ENCODE results near the gene FGF4. TPM values are rescaled to one million over a fixed set of nuclear protein-coding genes. Genes with fewer than 3 reads are reported as not detected.

Gene FGF4
- total RNA-seq, 1 experiment from 2014 or later: not detected

- CTCF ChIA-PET: no interaction called here
Observed at GRCh38 chr11:69803604-69804218, 28.6 kb upstream of the FGF4 start.

DNA sequence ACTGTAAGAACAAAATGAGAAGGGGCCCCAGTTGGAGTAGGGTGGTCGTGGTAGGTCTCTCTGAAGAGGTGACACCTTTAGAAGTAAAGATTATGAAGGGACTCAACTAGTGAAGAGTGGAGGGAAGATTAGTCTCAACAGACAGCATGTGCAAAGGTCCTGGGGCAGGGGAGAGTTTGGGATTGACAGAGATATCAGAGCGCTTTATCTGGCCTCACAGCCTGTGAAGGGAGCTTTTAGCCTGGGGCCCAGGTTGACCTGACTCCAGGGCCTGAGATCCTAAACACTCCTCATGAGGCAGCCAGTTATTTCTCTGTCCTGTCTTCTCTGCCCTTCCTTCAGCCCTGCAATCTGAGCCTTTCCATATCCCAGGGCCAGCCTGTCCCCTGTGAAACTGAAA lies 27.9 kb upstream of the FGF4 start:
- ChIA-PET POLR2A (ENCODE audit: low non-redundant PET) (no interaction called here), CTCF (no interaction called here)
- BruUV-seq (replicated peaks): no TSS peak
- no peak for TF ChIP-seq CTCF (conservative IDR thresholded peaks at IDR 0.05; ENCODE audit: low read depth, low read length)
- no peak for TF ChIP-seq EZH2 (IDR thresholded peaks at IDR 0.05; ENCODE audit: borderline replicate concordance, low read depth, low read length, poor library complexity, severe bottlenecking)
- no peaks in the 10 kb centered on the region for H3K36me3 ChIP-seq (ENCODE audit: insufficient read depth, low read length, poor library complexity, severe bottlenecking)
- H3K27me3 ChIP-seq (replicated peaks; ENCODE audit: insufficient read depth, low read depth, low read length, poor library complexity): no peaks in the 10 kb centered on the region
- no peaks in the 10 kb centered on the region for H3K9me3 ChIP-seq (ENCODE audit: low read depth, low read length, poor library complexity, severe bottlenecking)
- H3K4me3 ChIP-seq (ENCODE audit: low read depth, low read length, poor library complexity, severe bottlenecking): no peak overlapping the region
- intact Hi-C loops (cut with micrococcal nuclease; ENCODE audit: unreplicated experiment): no loop called here
- no peaks in the 10 kb centered on the region for H3K4me1 ChIP-seq (ENCODE audit: insufficient read depth, low read length, poor library complexity, severe bottlenecking)
- no peak for DNase-seq (ENCODE audit: low spot score)
- H3K27ac ChIP-seq (ENCODE audit: low read depth, low read length, poor library complexity, severe bottlenecking): no peak overlapping the region

More at GRCh38 chr11:69803604-69804218, 28.6 kb upstream of the FGF4 start:
- Histone ChIP-seq H3K4me3 (ENCODE audit: low read depth, low read length, poor library complexity, severe bottlenecking) (no peak overlapping the region), H3K36me3 (ENCODE audit: insufficient read depth, low read length, poor library complexity, severe bottlenecking) (no peaks in the 10 kb centered on the region), H3K9me3 (ENCODE audit: low read depth, low read length, poor library complexity, severe bottlenecking) (no peaks in the 10 kb centered on the region), H3K27ac (ENCODE audit: low read depth, low read length, poor library complexity, severe bottlenecking) (no peak overlapping the region), H3K4me1 (ENCODE audit: insufficient read depth, low read length, poor library complexity, severe bottlenecking) (no peaks in the 10 kb centered on the region), H3K27me3 (replicated peaks; ENCODE audit: insufficient read depth, low read depth, low read length, poor library complexity) (no peaks in the 10 kb centered on the region)
- intact Hi-C loops (cut with micrococcal nuclease; ENCODE audit: unreplicated experiment): no loop called here
- no TSS peak for BruUV-seq (replicated peaks)
- POLR2A ChIA-PET (ENCODE audit: low non-redundant PET): no interaction called here
- no peak for DNase-seq (ENCODE audit: low spot score)
- TF ChIP-seq EZH2 (IDR thresholded peaks at IDR 0.05; ENCODE audit: borderline replicate concordance, low read depth, low read length, poor library complexity, severe bottlenecking): no peak
- no peak for TF ChIP-seq CTCF (conservative IDR thresholded peaks at IDR 0.05; ENCODE audit: low read depth, low read length)

- H3K4me1 ChIP-seq (ENCODE audit: insufficient read depth, low read length, poor library complexity, severe bottlenecking): no peaks in the 10 kb centered on the region
- ChIA-PET POLR2A (ENCODE audit: low non-redundant PET) (no interaction called here), CTCF (no interaction called here)
- TF ChIP-seq CTCF (conservative IDR thresholded peaks at IDR 0.05; ENCODE audit: low read depth, low read length) (no peak), EZH2 (IDR thresholded peaks at IDR 0.05; ENCODE audit: borderline replicate concordance, low read depth, low read length, poor library complexity, severe bottlenecking) (no peak)
- H3K36me3 ChIP-seq (ENCODE audit: insufficient read depth, low read length, poor library complexity, severe bottlenecking): no peaks in the 10 kb centered on the region
- intact Hi-C loops (cut with micrococcal nuclease; ENCODE audit: unreplicated experiment): no loop called here
- no TSS peak for BruUV-seq (replicated peaks)
- no peak overlapping the region for H3K27ac ChIP-seq (ENCODE audit: low read depth, low read length, poor library complexity, severe bottlenecking)
- no peaks in the 10 kb centered on the region for H3K27me3 ChIP-seq (replicated peaks; ENCODE audit: insufficient read depth, low read depth, low read length, poor library complexity)
- no peak for DNase-seq (ENCODE audit: low spot score)
- H3K9me3 ChIP-seq (ENCODE audit: low read depth, low read length, poor library complexity, severe bottlenecking): no peaks in the 10 kb centered on the region
- no peak overlapping the region for H3K4me3 ChIP-seq (ENCODE audit: low read depth, low read length, poor library complexity, severe bottlenecking)
Observed at GRCh38 chr11:69802590-69802989, 27.4 kb upstream of the FGF4 start.
